Airway epithelial cell (primary cell): ENCODE results near the gene SF3B2. TPM values are rescaled to one million over a fixed set of nuclear protein-coding genes. Genes with fewer than 3 reads are reported as not detected.

Experiments
- total RNA-seq: library from RNA; depleted of rRNA; stranded (reverse); fragments of >200 nt; gene quantifications from 2 replicates; pipeline ENCODE4 v1.2.3, GENCODE V29; 2015

SF3B2 gene
- 156 TPM in 2 replicates for total RNA-seq

GRCh38 chr11:66051766-66052663, at the start of gene SF3B2:
Gene SF3B2, plus strand, starts transcription at chr11:66052364. Its CDS starts 21 bp downstream, at chr11:66052385.

GRCh38 chr11:66011785-66012303, 40.3 kb upstream of the SF3B2 start, which contains the start of gene CST6:
Gene CST6, plus strand, starts transcription at chr11:66012008. Its CDS starts 37 bp downstream, at chr11:66012045.

GRCh38 chr11:66026017-66026529, 26.1 kb upstream of the SF3B2 start, which contains the start of gene CATSPER1:
Gene CATSPER1, minus strand, starts transcription at chr11:66026479. Its CDS starts 100 bp downstream, at chr11:66026379.

GRCh38 chr11:66048547-66049323, 3.4 kb upstream of the SF3B2 start, which contains the start of gene GAL3ST3:
Gene GAL3ST3, minus strand, starts transcription at chr11:66049161. Its CDS starts 3,746 bp downstream, at chr11:66045415.

GRCh38 chr11:66069715-66070603, 17.8 kb downstream of the SF3B2 start, which contains the start of gene PACS1:
Gene PACS1, plus strand, starts transcription at chr11:66070272. Its CDS starts 215 bp downstream, at chr11:66070487.

Other genes with a start within 250 kb of the SF3B2 start
- 0.14 and 0.56 TPM in 2 replicates for gene SNX32, start 218.4 kb upstream of the SF3B2 start, total RNA-seq
- gene CFL1, start 194.2 kb upstream of the SF3B2 start, total RNA-seq, result 1,465 and 1,537 TPM in 2 replicates
- gene MUS81, start 191.9 kb upstream of the SF3B2 start, total RNA-seq, result 23.6 and 28.4 TPM in 2 replicates
- gene EFEMP2, start 179.6 kb upstream of the SF3B2 start, total RNA-seq, result 12.8 and 27.5 TPM in 2 replicates
- not detected in 2 replicates for gene CTSW, start 172.5 kb upstream of the SF3B2 start, total RNA-seq
- gene FIBP, start 163.9 kb upstream of the SF3B2 start, total RNA-seq, result 89.0 and 143 TPM in 2 replicates
- gene CCDC85B, start 161.7 kb upstream of the SF3B2 start, total RNA-seq, result 93.7 and 145 TPM in 2 replicates
- gene FOSL1, start 152.0 kb upstream of the SF3B2 start, total RNA-seq, result 63.3 and 87.1 TPM in 2 replicates
- gene C11orf68, start 133.3 kb upstream of the SF3B2 start, total RNA-seq, result 10.9 and 11.0 TPM in 2 replicates
- gene DRAP1, start 132.9 kb upstream of the SF3B2 start, total RNA-seq, result 175 and 190 TPM in 2 replicates
- gene TSGA10IP, start 106.9 kb upstream of the SF3B2 start, total RNA-seq, result not detected in 2 replicates
- gene SART1, start 90.6 kb upstream of the SF3B2 start, total RNA-seq, result 35.3 and 45.9 TPM in 2 replicates
- 24.1 and 33.0 TPM in 2 replicates for gene EIF1AD, start 50.2 kb upstream of the SF3B2 start, total RNA-seq
- gene BANF1, start 49.9 kb upstream of the SF3B2 start, total RNA-seq, result 120 and 130 TPM in 2 replicates
- 8.9 and 9.3 TPM in 2 replicates for gene CST6, start 40.4 kb upstream of the SF3B2 start, total RNA-seq
- 0.42 TPM in 1 of 2 replicates, not detected in the other for gene CATSPER1, start 25.9 kb upstream of the SF3B2 start, total RNA-seq
- 0.28 TPM in 1 of 2 replicates, not detected in the other for gene GAL3ST3, start 3.2 kb upstream of the SF3B2 start, total RNA-seq
- gene PACS1, start 17.9 kb downstream of the SF3B2 start, total RNA-seq, result 23.6 and 24.8 TPM in 2 replicates
- gene KLC2, start 205.3 kb downstream of the SF3B2 start, total RNA-seq, result 21.7 and 30.5 TPM in 2 replicates
- gene RAB1B, start 216.3 kb downstream of the SF3B2 start, total RNA-seq, result 167 and 188 TPM in 2 replicates
- not detected in 2 replicates for gene CNIH2, start 225.8 kb downstream of the SF3B2 start, total RNA-seq
- gene YIF1A, start 236.8 kb downstream of the SF3B2 start, total RNA-seq, result 132 and 140 TPM in 2 replicates
- gene TMEM151A, start 239.5 kb downstream of the SF3B2 start, total RNA-seq, result 0.14 TPM in 1 of 2 replicates, not detected in the other